Measurements from ENCODE around the gene LIN7A. TPM values are rescaled to one million over a fixed set of nuclear protein-coding genes. Genes with fewer than 3 reads are reported as not detected.

Gene LIN7A
- total and polyA plus RNA-seq, 2 of the 8 experiments (the other 6 are each of a cell fraction or from before 2014, with no cell fraction given) = 5.8 to 22.0 TPM

DNA sequence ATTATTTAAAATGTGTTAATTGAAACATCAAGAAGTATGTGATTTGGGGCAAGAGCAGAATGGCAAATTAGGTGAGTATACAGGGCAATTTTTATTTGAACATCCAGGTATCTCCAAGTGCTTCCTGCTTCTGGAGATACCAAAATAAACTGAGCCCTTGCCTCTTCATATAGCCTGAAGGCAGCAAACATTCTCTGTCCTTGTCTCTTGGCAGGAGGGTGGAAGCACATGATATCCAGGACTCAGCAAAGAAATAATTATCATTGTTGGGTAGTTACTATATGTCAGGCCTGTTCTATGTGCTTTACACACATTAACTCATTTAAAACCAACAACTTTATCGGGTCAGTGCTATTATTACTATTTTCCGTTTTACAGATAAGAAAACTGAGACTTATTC lies 12.5 kb downstream of the LIN7A start:
- H3K56ac ChIP-seq (replicated peaks; ENCODE audit: insufficient read length, low read depth, low read length) = no peak overlapping the region
- CTCF ChIA-PET (ENCODE audit: partially characterized antibody) = no interaction called here
- no peak overlapping the region for H2BK5ac ChIP-seq (ENCODE audit: low read depth, low read length)
- no peaks in the 10 kb centered on the region for H3K9me3 ChIP-seq (ENCODE audit: insufficient read depth in 2 of 2, low read depth in 1 of 2, low read length in 1 of 2)
- POLR2A ChIA-PET (ENCODE audit: partially characterized antibody) = interaction anchor here (2.2 kb wide), 1 partner anchor 12 kb away, joined by 5 read pairs; the partner anchor contains the start of gene LIN7A
- H3K4me3 ChIP-seq (ENCODE audit: extremely low read depth in 1 of 4, insufficient read depth in 2 of 4, low read depth in 3 of 4, low read length in 4 of 4) = no peak overlapping the region
- no peak overlapping the region for H3K18ac ChIP-seq (ENCODE audit: extremely low read depth, low read length)
- no peak overlapping the region for H2BK120ac ChIP-seq (replicated peaks; ENCODE audit: low read depth, low read length)
- H2BK20ac ChIP-seq (ENCODE audit: low read length) = no peak overlapping the region
- H4K8ac ChIP-seq (ENCODE audit: extremely low read depth, insufficient read depth, low read length) = no peak overlapping the region
- H2AK5ac ChIP-seq (ENCODE audit: low read depth, low read length) = no peak overlapping the region
- H3K79me2 ChIP-seq (ENCODE audit: control insufficient read depth in 1 of 2, insufficient read depth in 2 of 2, low read length in 2 of 2) = peaks cover 0 to 6% of the 10 kb centered on the region in 2 experiments; a peak in 1 of 4 replicates
- no peak overlapping the region for H3K14ac ChIP-seq (ENCODE audit: insufficient read length)
- no peaks in the 10 kb centered on the region for H3K27me3 ChIP-seq (replicated peaks in 1 of 4; ENCODE audit: control insufficient read depth in 3 of 4, extremely low read depth in 1 of 4, insufficient read depth in 3 of 4, low read length in 3 of 4)
- no peaks in the 10 kb centered on the region for H3K79me1 ChIP-seq (ENCODE audit: low read depth, low read length)
- 85% methylated on average over 2 of the region's 2 CpGs; no CpG with 5 or more reads in 1 of the 2 experiments for WGBS, 2 experiments (ENCODE audit: extremely low coverage in 1 of 2, insufficient coverage in 1 of 2, insufficient read length in 1 of 2, insufficient replicate concordance in 2 of 2, low coverage in 1 of 2, low lambda C conversion rate in 2 of 2, missing lambda C conversion rate in 1 of 2)
- H3K9ac ChIP-seq (replicated peaks in 1 of 4; ENCODE audit: extremely low read depth in 1 of 4, low read depth in 3 of 4, low read length in 3 of 4) = no peak overlapping the region
- H4K20me1 ChIP-seq (replicated peaks in 1 of 2; ENCODE audit: control insufficient read depth in 1 of 2, insufficient read depth in 2 of 2, low read length in 2 of 2) = no peaks in the 10 kb centered on the region
- no peaks in the 10 kb centered on the region for H3K23me2 ChIP-seq (ENCODE audit: low read depth, low read length)
- no peak for DNase-seq (ENCODE audit: low read depth in 1 of 2, low spot score in 2 of 2)
- no peak overlapping the region for H2AFZ ChIP-seq (ENCODE audit: low read length)
- no peak overlapping the region for H3K23ac ChIP-seq (ENCODE audit: insufficient read length)
- H3K36me3 ChIP-seq (ENCODE audit: control insufficient read depth in 2 of 4, insufficient read depth in 4 of 4, low read length in 3 of 4) = no peaks in the 10 kb centered on the region
- H2BK12ac ChIP-seq (ENCODE audit: low read depth, low read length) = no peak overlapping the region
- H3K4me2 ChIP-seq (ENCODE audit: insufficient read depth in 1 of 2, low read depth in 2 of 2, low read length in 2 of 2) = no peak overlapping the region
- H4K5ac ChIP-seq (ENCODE audit: insufficient read length, low read depth, low read length) = no peak overlapping the region
- no peak for FAIRE-seq
- no peak overlapping the region for H3K4ac ChIP-seq (replicated peaks; ENCODE audit: insufficient read length, low read depth, low read length)
- H3K4me1 ChIP-seq (replicated peaks in 1 of 4; ENCODE audit: control insufficient read depth in 3 of 4, insufficient read depth in 4 of 4, low read length in 3 of 4) = no peaks in the 10 kb centered on the region
- no peak overlapping the region for H3K27ac ChIP-seq (ENCODE audit: low read depth, low read length)
- no peak overlapping the region for H4K91ac ChIP-seq (replicated peaks; ENCODE audit: insufficient read length, low read length)
- H2BK15ac ChIP-seq (ENCODE audit: low read length) = no peak overlapping the region
- no peak for TF ChIP-seq ZNF274 (IDR thresholded peaks at IDR 0.05; ENCODE audit: borderline replicate concordance, extremely low read depth, low read length)
- no peak for TF ChIP-seq TBP (IDR thresholded peaks at IDR 0.05; ENCODE audit: low read depth, low read length)
- TF ChIP-seq EZH2 (IDR thresholded peaks at IDR 0.05; ENCODE audit: low read depth, low read length, severe bottlenecking) = no peak
- TF ChIP-seq MAX (IDR thresholded peaks at IDR 0.05) = no peak
- TF ChIP-seq HDAC2 (IDR thresholded peaks at IDR 0.05; ENCODE audit: borderline replicate concordance in 1 of 2, low read depth in 2 of 2, low read length in 2 of 2) = no peak
- TF ChIP-seq SP4 (IDR thresholded peaks at IDR 0.05; ENCODE audit: low read length) = no peak
- no peak for TF ChIP-seq CBX5 (IDR thresholded peaks at IDR 0.05; ENCODE audit: low read depth, low read length)
- TF ChIP-seq JUND (IDR thresholded peaks at IDR 0.05; ENCODE audit: low read length) = no peak
- no peak for TF ChIP-seq CTCF (IDR thresholded peaks at IDR 0.05; ENCODE audit: control extremely low read depth in 1 of 3, insufficient read depth in 1 of 3, low read depth in 1 of 3, low read length in 3 of 3)
- TF ChIP-seq NANOG (IDR thresholded peaks at IDR 0.05; ENCODE audit: insufficient read depth, low read depth, low read length, poor library complexity, severe bottlenecking) = no peak
- TF ChIP-seq POU5F1 (IDR thresholded peaks at IDR 0.05; ENCODE audit: low read depth, low read length) = no peak
